GM10266 (cell line): Measurements from ENCODE around the gene YBX3.
"Not testable (repeated sequence)": the region's sequence is repeated elsewhere in the genome, so short reads cannot be mapped to it uniquely, and the experiment has no call there.

Experiments used
- DNase-seq: peaks from one replicate; pipeline ENCODE4 v3.0.0; 2012; ENCODE audit errors: extremely low spot score
- CTCF ChIP-seq: IDR thresholded peaks from 2 replicates; pipeline ENCODE4 v1.5.1; 2012; ENCODE audit warnings: mild to moderate bottlenecking, low read depth; ENCODE audit not compliant: control insufficient read depth, insufficient read depth; ENCODE audit errors: missing control alignments

YBX3 gene

GRCh38 chr12:10749700-10750384 is 26.7 kb upstream of the YBX3 start:
- peak; percentile 65 for DNase-seq
- TF ChIP-seq CTCF: peak; percentile 84

GRCh38 chr12:10747730-10748129 is 24.6 kb upstream of the YBX3 start:
- no peak for TF ChIP-seq CTCF
- DNase-seq: no peak

- DNase-seq: not testable (repeated sequence)
These were observed 20.3 kb upstream of the YBX3 start for GRCh38 chr12:10743420-10743819.

GRCh38 chr12:10741845-10742244 is 18.7 kb upstream of the YBX3 start:
- TF ChIP-seq CTCF: peak; percentile 1
- no peak for DNase-seq

- TF ChIP-seq CTCF: no peak
- no peak for DNase-seq
These were observed 17.1 kb upstream of the YBX3 start for GRCh38 chr12:10740182-10740581.

- TF ChIP-seq CTCF: no peak
- no peak for DNase-seq
These were observed 16.3 kb upstream of the YBX3 start for GRCh38 chr12:10739157-10740118.

- DNase-seq: no peak
- no peak for TF ChIP-seq CTCF
These were observed 14.1 kb upstream of the YBX3 start for GRCh38 chr12:10737249-10737648.
